ENCODE data around the gene SLC5A11. TPM values are rescaled to one million over a fixed set of nuclear protein-coding genes. Genes with fewer than 3 reads are reported as not detected.

The SLC5A11 gene
- polyA plus RNA-seq, 4 donors: 4.5 to 32.4 (median 19.6) TPM

DNA sequence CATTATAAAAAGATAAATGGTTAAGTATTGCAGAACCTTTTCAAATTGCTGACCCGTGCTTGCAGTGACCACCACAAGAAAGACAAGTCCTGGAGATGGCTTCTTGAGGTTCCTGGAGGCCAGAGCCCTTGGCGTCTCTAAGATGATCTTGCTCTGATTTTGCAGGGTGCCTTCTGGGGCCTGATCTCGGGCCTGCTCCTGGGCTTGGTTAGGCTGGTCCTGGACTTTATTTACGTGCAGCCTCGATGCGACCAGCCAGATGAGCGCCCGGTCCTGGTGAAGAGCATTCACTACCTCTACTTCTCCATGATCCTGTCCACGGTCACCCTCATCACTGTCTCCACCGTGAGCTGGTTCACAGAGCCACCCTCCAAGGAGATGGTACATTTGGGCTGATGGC lies 63.0 kb downstream of the SLC5A11 start:
- Histone ChIP-seq H3K36me3 (ENCODE audit: control insufficient read depth in 3 of 3, insufficient read depth in 2 of 3, low read depth in 1 of 3, low read length in 3 of 3) (peaks cover 0 to 2% (median 0%) of the 10 kb centered on the region in 3 donors), H3K4me3 (ENCODE audit: low read depth in 1 of 3, low read length in 3 of 3) (no peak overlapping the region), H3K27ac (ENCODE audit: low read depth in 1 of 3, low read length in 2 of 3) (no peak overlapping the region), H3K4me1 (ENCODE audit: control insufficient read depth in 3 of 3, insufficient read depth in 2 of 3, low read depth in 1 of 3, low read length in 2 of 3) (no peaks in the 10 kb centered on the region), H3K27me3 (ENCODE audit: control insufficient read depth in 3 of 3, insufficient read depth in 3 of 3, low read length in 3 of 3) (no peaks in the 10 kb centered on the region), H3K9me3 (ENCODE audit: control insufficient read depth in 2 of 2, insufficient read depth in 1 of 2, low read depth in 1 of 2, low read length in 1 of 2) (no peaks in the 10 kb centered on the region)
- 91 to 93% (median 92%) methylated on average over 10 of the region's 10 CpGs for WGBS, 3 donors
- FAIRE-seq (no peak), DNase-seq (no peak)

GRCh38 chr16:24909856-24910255 lies 64.1 kb downstream of the SLC5A11 start:
- 74 to 85% (median 78%) methylated on average over 5 of the region's 5 CpGs for WGBS, 3 donors

GRCh38 chr16:24915019-24915418 lies 69.3 kb downstream of the SLC5A11 start:
- Histone ChIP-seq H3K4me3 (ENCODE audit: low read depth in 1 of 3, low read length in 3 of 3) (no peak overlapping the region), H3K27ac (ENCODE audit: low read depth in 1 of 3, low read length in 2 of 3) (no peak overlapping the region), H3K9me3 (ENCODE audit: control insufficient read depth in 2 of 2, insufficient read depth in 1 of 2, low read depth in 1 of 2, low read length in 1 of 2) (no peaks in the 10 kb centered on the region), H3K27me3 (ENCODE audit: control insufficient read depth in 3 of 3, insufficient read depth in 3 of 3, low read length in 3 of 3) (no peaks in the 10 kb centered on the region), H3K4me1 (ENCODE audit: control insufficient read depth in 3 of 3, insufficient read depth in 2 of 3, low read depth in 1 of 3, low read length in 2 of 3) (no peaks in the 10 kb centered on the region), H3K36me3 (ENCODE audit: control insufficient read depth in 3 of 3, insufficient read depth in 2 of 3, low read depth in 1 of 3, low read length in 3 of 3) (peaks cover 7 to 31% (median 12%) of the 10 kb centered on the region in 3 donors)
- whole genome bisulfite sequencing, 3 donors: 74 to 93% (median 90%) methylated on average over 2 of the region's 2 CpGs
- DNase-seq (no peak), FAIRE-seq (no peak)

More at GRCh38 chr16:24909856-24910255, 64.1 kb downstream of the SLC5A11 start:
- Histone ChIP-seq H3K4me1 (ENCODE audit: control insufficient read depth in 3 of 3, insufficient read depth in 2 of 3, low read depth in 1 of 3, low read length in 2 of 3) (no peaks in the 10 kb centered on the region), H3K36me3 (ENCODE audit: control insufficient read depth in 3 of 3, insufficient read depth in 2 of 3, low read depth in 1 of 3, low read length in 3 of 3) (peaks cover 0 to 2% (median 0%) of the 10 kb centered on the region in 3 donors), H3K9me3 (ENCODE audit: control insufficient read depth in 2 of 2, insufficient read depth in 1 of 2, low read depth in 1 of 2, low read length in 1 of 2) (no peaks in the 10 kb centered on the region), H3K4me3 (ENCODE audit: low read depth in 1 of 3, low read length in 3 of 3) (no peak overlapping the region), H3K27me3 (ENCODE audit: control insufficient read depth in 3 of 3, insufficient read depth in 3 of 3, low read length in 3 of 3) (no peaks in the 10 kb centered on the region), H3K27ac (ENCODE audit: low read depth in 1 of 3, low read length in 2 of 3) (no peak overlapping the region)
- FAIRE-seq (no peak), DNase-seq (no peak)

DNA sequence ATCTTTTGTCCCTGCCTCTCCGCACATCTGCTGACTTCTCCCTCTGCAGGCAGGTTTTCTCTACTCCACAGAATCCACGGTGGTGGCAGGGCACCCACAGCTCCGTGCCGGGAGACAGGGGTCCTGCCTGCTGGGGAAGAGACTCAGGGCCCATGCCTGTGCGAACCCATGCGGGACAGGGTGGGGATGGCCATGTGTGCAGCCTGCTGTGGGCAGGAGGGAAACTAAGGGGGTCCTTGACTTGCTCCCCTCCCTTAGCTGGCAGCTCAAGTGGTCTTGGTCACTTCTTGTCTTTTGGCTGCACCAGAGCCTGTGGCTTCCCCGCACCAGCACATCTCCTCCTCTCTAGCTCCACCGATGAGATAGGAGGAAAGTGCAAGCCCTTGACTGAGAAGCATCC lies 69.8 kb downstream of the SLC5A11 start:
- H3K4me3 ChIP-seq (ENCODE audit: low read depth in 1 of 3, low read length in 3 of 3): no peak overlapping the region
- no peak overlapping the region for H3K27ac ChIP-seq (ENCODE audit: low read depth in 1 of 3, low read length in 2 of 3)
- FAIRE-seq (no peak), DNase-seq (no peak)
- no peaks in the 10 kb centered on the region for H3K27me3 ChIP-seq (ENCODE audit: control insufficient read depth in 3 of 3, insufficient read depth in 3 of 3, low read length in 3 of 3)
- 89 to 90% (median 89%) methylated on average over 8 of the region's 8 CpGs for WGBS, 3 donors
- H3K9me3 ChIP-seq (ENCODE audit: control insufficient read depth in 2 of 2, insufficient read depth in 1 of 2, low read depth in 1 of 2, low read length in 1 of 2): no peaks in the 10 kb centered on the region
- no peaks in the 10 kb centered on the region for H3K4me1 ChIP-seq (ENCODE audit: control insufficient read depth in 3 of 3, insufficient read depth in 2 of 3, low read depth in 1 of 3, low read length in 2 of 3)
- peaks cover 7 to 36% (median 14%) of the 10 kb centered on the region in 3 donors for H3K36me3 ChIP-seq (ENCODE audit: control insufficient read depth in 3 of 3, insufficient read depth in 2 of 3, low read depth in 1 of 3, low read length in 3 of 3)

- peaks cover 11 to 49% (median 15%) of the 10 kb centered on the region in 3 donors for H3K36me3 ChIP-seq (ENCODE audit: control insufficient read depth in 3 of 3, insufficient read depth in 2 of 3, low read depth in 1 of 3, low read length in 3 of 3)
- DNase-seq (no peak), FAIRE-seq (no peak)
- no peak overlapping the region for H3K4me3 ChIP-seq (ENCODE audit: low read depth in 1 of 3, low read length in 3 of 3)
- 93 to 97% (median 97%) methylated on average over 4 to 6 of the region's 6 CpGs for WGBS, 3 donors
- H3K27ac ChIP-seq (ENCODE audit: low read depth in 1 of 3, low read length in 2 of 3): no peak overlapping the region
- H3K4me1 ChIP-seq (ENCODE audit: control insufficient read depth in 3 of 3, insufficient read depth in 2 of 3, low read depth in 1 of 3, low read length in 2 of 3): no peaks in the 10 kb centered on the region
- no peaks in the 10 kb centered on the region for H3K9me3 ChIP-seq (ENCODE audit: control insufficient read depth in 2 of 2, insufficient read depth in 1 of 2, low read depth in 1 of 2, low read length in 1 of 2)
- no peaks in the 10 kb centered on the region for H3K27me3 ChIP-seq (ENCODE audit: control insufficient read depth in 3 of 3, insufficient read depth in 3 of 3, low read length in 3 of 3)
Measured at GRCh38 chr16:24917236-24917635, 71.5 kb downstream of the SLC5A11 start.

- Histone ChIP-seq H3K9me3 (ENCODE audit: control insufficient read depth in 2 of 2, insufficient read depth in 1 of 2, low read depth in 1 of 2, low read length in 1 of 2) (no peaks in the 10 kb centered on the region), H3K4me1 (ENCODE audit: control insufficient read depth in 3 of 3, insufficient read depth in 2 of 3, low read depth in 1 of 3, low read length in 2 of 3) (no peaks in the 10 kb centered on the region), H3K36me3 (ENCODE audit: control insufficient read depth in 3 of 3, insufficient read depth in 2 of 3, low read depth in 1 of 3, low read length in 3 of 3) (peaks cover 11 to 55% (median 15%) of the 10 kb centered on the region in 3 donors), H3K27ac (ENCODE audit: low read depth in 1 of 3, low read length in 2 of 3) (no peak overlapping the region), H3K27me3 (ENCODE audit: control insufficient read depth in 3 of 3, insufficient read depth in 3 of 3, low read length in 3 of 3) (no peaks in the 10 kb centered on the region), H3K4me3 (ENCODE audit: low read depth in 1 of 3, low read length in 3 of 3) (no peak overlapping the region)
- 88 to 98% (median 95%) methylated on average over 5 of the region's 5 CpGs for WGBS, 3 donors
- no peak for FAIRE-seq
- no peak for DNase-seq
Measured at GRCh38 chr16:24917891-24918290, 72.1 kb downstream of the SLC5A11 start.

DNA sequence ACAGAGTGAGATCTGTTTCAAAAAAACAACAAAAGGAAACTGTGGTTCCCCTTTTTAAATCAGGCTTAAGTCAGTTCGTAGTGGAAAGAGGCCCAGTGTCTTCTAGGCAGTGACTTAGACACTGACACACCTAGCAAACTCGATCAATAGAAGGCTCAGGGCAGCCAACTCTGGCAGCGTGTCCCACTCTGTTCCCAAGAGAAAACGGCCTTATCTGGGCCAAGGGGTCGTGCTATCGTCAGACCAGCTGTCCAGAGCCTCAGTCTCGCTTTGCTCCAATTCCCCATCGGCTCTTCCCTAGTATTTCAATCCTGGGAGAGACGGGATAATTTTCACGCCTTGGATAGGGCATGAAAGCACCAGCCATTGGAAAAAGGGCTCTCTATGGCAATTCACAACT lies 72.9 kb downstream of the SLC5A11 start:
- H3K27me3 ChIP-seq (ENCODE audit: control insufficient read depth in 3 of 3, insufficient read depth in 3 of 3, low read length in 3 of 3): no peaks in the 10 kb centered on the region
- no peaks in the 10 kb centered on the region for H3K4me1 ChIP-seq (ENCODE audit: control insufficient read depth in 3 of 3, insufficient read depth in 2 of 3, low read depth in 1 of 3, low read length in 2 of 3)
- H3K9me3 ChIP-seq (ENCODE audit: control insufficient read depth in 2 of 2, insufficient read depth in 1 of 2, low read depth in 1 of 2, low read length in 1 of 2): no peaks in the 10 kb centered on the region
- no peak for DNase-seq
- 90 to 93% (median 93%) methylated on average over 10 of the region's 10 CpGs for WGBS, 3 donors
- peaks cover 11 to 60% (median 15%) of the 10 kb centered on the region in 3 donors for H3K36me3 ChIP-seq (ENCODE audit: control insufficient read depth in 3 of 3, insufficient read depth in 2 of 3, low read depth in 1 of 3, low read length in 3 of 3)
- FAIRE-seq: no peak
- no peak overlapping the region for H3K27ac ChIP-seq (ENCODE audit: low read depth in 1 of 3, low read length in 2 of 3)
- H3K4me3 ChIP-seq (ENCODE audit: low read depth in 1 of 3, low read length in 3 of 3): no peak overlapping the region

DNA sequence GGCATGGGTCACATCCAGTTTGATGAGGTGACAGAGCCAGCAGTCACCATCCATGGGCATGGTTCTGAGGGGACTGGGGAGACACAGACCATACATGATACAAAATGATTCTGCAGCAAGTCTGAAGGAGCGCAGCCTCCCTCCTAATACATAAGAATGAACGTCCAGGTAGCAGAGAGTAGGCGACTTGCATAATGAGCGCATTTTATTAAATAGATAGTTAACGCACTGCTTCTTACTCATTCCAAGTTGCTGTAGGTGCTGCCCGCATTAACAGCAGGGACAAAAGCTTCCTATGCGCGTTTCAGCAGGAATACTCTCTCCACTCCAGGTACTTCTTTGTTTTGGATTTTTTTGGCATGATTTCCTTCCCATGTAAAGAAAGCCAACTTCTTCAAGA lies 73.8 kb downstream of the SLC5A11 start:
- Histone ChIP-seq H3K4me1 (ENCODE audit: control insufficient read depth in 3 of 3, insufficient read depth in 2 of 3, low read depth in 1 of 3, low read length in 2 of 3) (no peaks in the 10 kb centered on the region), H3K27ac (ENCODE audit: low read depth in 1 of 3, low read length in 2 of 3) (no peak overlapping the region), H3K4me3 (ENCODE audit: low read depth in 1 of 3, low read length in 3 of 3) (no peak overlapping the region), H3K9me3 (ENCODE audit: control insufficient read depth in 2 of 2, insufficient read depth in 1 of 2, low read depth in 1 of 2, low read length in 1 of 2) (no peaks in the 10 kb centered on the region), H3K27me3 (ENCODE audit: control insufficient read depth in 3 of 3, insufficient read depth in 3 of 3, low read length in 3 of 3) (no peaks in the 10 kb centered on the region), H3K36me3 (ENCODE audit: control insufficient read depth in 3 of 3, insufficient read depth in 2 of 3, low read depth in 1 of 3, low read length in 3 of 3) (peaks cover 15 to 62% (median 15%) of the 10 kb centered on the region in 3 donors)
- no peak for DNase-seq
- WGBS, 3 donors: 94 to 95% (median 95%) methylated on average over 8 of the region's 8 CpGs
- FAIRE-seq: no peak

- Histone ChIP-seq H3K27ac (ENCODE audit: low read depth in 1 of 3, low read length in 2 of 3) (no peak overlapping the region), H3K4me1 (ENCODE audit: control insufficient read depth in 3 of 3, insufficient read depth in 2 of 3, low read depth in 1 of 3, low read length in 2 of 3) (no peaks in the 10 kb centered on the region), H3K9me3 (ENCODE audit: control insufficient read depth in 2 of 2, insufficient read depth in 1 of 2, low read depth in 1 of 2, low read length in 1 of 2) (no peaks in the 10 kb centered on the region), H3K27me3 (ENCODE audit: control insufficient read depth in 3 of 3, insufficient read depth in 3 of 3, low read length in 3 of 3) (no peaks in the 10 kb centered on the region), H3K4me3 (ENCODE audit: low read depth in 1 of 3, low read length in 3 of 3) (no peak overlapping the region), H3K36me3 (ENCODE audit: control insufficient read depth in 3 of 3, insufficient read depth in 2 of 3, low read depth in 1 of 3, low read length in 3 of 3) (peaks cover 12 to 66% (median 15%) of the 10 kb centered on the region in 3 donors)
- WGBS, 3 donors: 91 to 96% (median 93%) methylated on average over 3 of the region's 3 CpGs
- FAIRE-seq (no peak), DNase-seq (no peak)
Measured at GRCh38 chr16:24920568-24920967, 74.8 kb downstream of the SLC5A11 start.

Measured in small intestine (tissue), 7 donors.